GM12891 (cell line): ENCODE data around the gene SLC12A3.

ENCODE experiments used
- DNase-seq: peaks from one replicate; pipeline ENCODE4 v3.0.0; 2011; ENCODE audit warnings: low spot score; ENCODE audit not compliant: insufficient read length
- FAIRE-seq: peaks from 2 replicates; lab custom pipeline; 2011; peaks lifted over from hg19 to GRCh38; lab: Jason Lieb, UNC
- PAX5 ChIP-seq: IDR thresholded peaks from 2 replicates; pipeline ENCODE4 v1.6.1; 2011; ENCODE audit warnings: low read length, moderate library complexity, mild to moderate bottlenecking; ENCODE audit not compliant: insufficient read depth, severe bottlenecking
- POLR2A ChIP-seq: IDR thresholded peaks from 2 replicates; pipeline ENCODE4 v1.6.1; 2011; ENCODE audit warnings: low read depth, low read length, control low read depth
- POLR2AphosphoS5 ChIP-seq: IDR thresholded peaks from 2 replicates; pipeline ENCODE4 v1.6.1; 2011; ENCODE audit warnings: low read depth, low read length, control low read depth
- POU2F2 ChIP-seq: IDR thresholded peaks from 2 replicates; pipeline ENCODE4 v1.6.1; 2011; ENCODE audit warnings: low read depth, mild to moderate bottlenecking, control low read depth, low read length, moderate library complexity
- SPI1 ChIP-seq: IDR thresholded peaks from 2 replicates; pipeline ENCODE4 v1.6.1; 2011; ENCODE audit warnings: low read depth, low read length, control low read depth
- TAF1 ChIP-seq: IDR thresholded peaks from 2 replicates; pipeline ENCODE4 v1.6.1; 2011; ENCODE audit warnings: low read depth, low read length, control low read depth

SLC12A3 gene

DNA sequence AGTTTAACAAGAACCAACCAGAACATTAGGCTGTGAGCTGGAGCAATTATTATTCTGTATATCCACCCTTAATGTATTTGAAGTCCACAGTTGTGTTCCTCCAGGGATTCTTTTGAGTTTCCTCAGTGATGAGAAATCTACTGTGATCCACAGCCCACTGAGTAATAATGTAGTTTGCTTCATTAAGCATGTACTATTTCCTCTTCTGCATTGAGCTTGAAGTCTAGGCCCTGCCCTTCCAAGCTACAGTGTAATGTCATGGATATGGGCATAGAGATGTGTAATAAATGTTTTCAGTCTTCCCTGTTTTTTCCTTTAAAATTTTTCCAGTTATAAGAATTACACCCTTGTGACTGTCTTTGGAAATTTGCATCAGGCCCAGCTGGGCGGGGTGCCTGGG lies 36.4 kb upstream of the SLC12A3 start:
- TF ChIP-seq SPI1, result no peak
- TF ChIP-seq PAX5, result no peak
- no peak for TF ChIP-seq POU2F2
- TF ChIP-seq POLR2A, result no peak
- no peak for TF ChIP-seq TAF1
- no peak for TF ChIP-seq POLR2AphosphoS5
- FAIRE-seq, result no peak
- no peak for DNase-seq

DNA sequence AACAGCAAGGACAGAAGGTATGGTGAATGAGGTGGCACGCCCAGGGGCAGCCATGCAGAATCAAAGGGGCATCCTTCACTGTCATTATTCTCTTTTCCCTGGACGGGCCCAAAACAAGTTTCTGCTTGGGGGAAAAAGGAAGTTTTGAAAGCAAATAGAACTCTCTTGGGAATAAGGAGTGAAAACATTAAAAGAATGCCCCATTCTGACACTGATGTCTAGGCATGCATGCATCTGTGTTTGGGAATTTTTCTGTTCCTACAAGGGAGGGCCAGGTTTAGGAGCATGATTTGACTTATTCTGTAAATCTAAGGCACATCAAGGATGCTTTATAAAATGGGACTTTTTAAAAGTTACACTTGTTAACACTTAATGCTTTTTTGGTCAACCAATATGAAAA lies 34.3 kb upstream of the SLC12A3 start:
- TF ChIP-seq POLR2AphosphoS5, result no peak
- no peak for TF ChIP-seq POLR2A
- no peak for TF ChIP-seq TAF1
- TF ChIP-seq PAX5, result no peak
- TF ChIP-seq POU2F2, result no peak
- no peak for TF ChIP-seq SPI1
- DNase-seq (no peak), FAIRE-seq (no peak)

DNA sequence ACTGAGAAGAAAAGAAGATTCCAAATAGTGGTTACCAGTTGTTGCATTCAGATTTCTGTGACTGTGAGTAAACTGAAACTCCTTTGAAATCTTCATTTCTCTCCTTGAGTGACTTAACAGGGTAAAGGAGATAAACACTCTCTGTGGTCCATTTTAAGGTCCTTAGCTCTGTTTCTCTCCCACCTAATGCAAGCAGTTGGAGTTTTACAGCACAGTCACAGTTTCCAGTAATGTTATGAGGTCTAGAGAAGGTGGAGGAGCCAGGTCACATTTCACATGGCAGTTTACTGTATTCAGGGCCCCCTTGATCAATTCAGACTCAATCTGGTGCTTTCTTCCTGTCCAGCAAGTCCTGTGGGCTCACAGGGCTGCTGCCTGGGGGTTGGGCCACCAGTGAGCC lies 32.2 kb upstream of the SLC12A3 start:
- no peak for DNase-seq
- TF ChIP-seq POU2F2 (no peak), POLR2A (no peak), SPI1 (no peak), POLR2AphosphoS5 (no peak), TAF1 (no peak), PAX5 (no peak)
- FAIRE-seq, result no peak

- no peak for TF ChIP-seq POU2F2
- TF ChIP-seq PAX5, result no peak
- no peak for TF ChIP-seq TAF1
- TF ChIP-seq POLR2AphosphoS5, result no peak
- no peak for TF ChIP-seq SPI1
- no peak for TF ChIP-seq POLR2A
- FAIRE-seq, result no peak
Observed at GRCh38 chr16:56833243-56833970, 31.6 kb upstream of the SLC12A3 start.

DNA sequence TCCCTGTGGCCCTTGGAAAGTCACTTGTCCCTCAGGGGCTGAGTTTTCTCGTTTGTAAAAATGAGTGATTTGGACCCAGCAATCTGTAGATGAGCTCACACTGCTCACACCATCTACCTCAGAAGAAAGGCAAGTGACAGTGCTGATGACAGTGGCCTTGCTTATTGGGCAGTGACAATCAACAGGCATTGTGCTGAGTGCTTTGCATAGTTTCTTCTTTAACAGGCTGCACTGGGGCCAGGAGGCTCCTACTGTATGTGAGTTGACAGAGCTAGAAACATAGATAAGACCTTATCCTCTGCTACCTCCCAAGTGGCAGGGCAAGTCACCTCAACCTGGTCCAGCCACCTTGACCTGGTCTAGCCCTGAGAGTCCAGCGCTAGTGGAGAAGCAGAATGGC lies 29.7 kb upstream of the SLC12A3 start:
- TF ChIP-seq PAX5 (no peak), POU2F2 (no peak), SPI1 (no peak), POLR2AphosphoS5 (no peak)
- DNase-seq, result no peak
- no peak for FAIRE-seq

More at GRCh38 chr16:56833243-56833970, 31.6 kb upstream of the SLC12A3 start:
- DNase-seq, result no peak

DNA sequence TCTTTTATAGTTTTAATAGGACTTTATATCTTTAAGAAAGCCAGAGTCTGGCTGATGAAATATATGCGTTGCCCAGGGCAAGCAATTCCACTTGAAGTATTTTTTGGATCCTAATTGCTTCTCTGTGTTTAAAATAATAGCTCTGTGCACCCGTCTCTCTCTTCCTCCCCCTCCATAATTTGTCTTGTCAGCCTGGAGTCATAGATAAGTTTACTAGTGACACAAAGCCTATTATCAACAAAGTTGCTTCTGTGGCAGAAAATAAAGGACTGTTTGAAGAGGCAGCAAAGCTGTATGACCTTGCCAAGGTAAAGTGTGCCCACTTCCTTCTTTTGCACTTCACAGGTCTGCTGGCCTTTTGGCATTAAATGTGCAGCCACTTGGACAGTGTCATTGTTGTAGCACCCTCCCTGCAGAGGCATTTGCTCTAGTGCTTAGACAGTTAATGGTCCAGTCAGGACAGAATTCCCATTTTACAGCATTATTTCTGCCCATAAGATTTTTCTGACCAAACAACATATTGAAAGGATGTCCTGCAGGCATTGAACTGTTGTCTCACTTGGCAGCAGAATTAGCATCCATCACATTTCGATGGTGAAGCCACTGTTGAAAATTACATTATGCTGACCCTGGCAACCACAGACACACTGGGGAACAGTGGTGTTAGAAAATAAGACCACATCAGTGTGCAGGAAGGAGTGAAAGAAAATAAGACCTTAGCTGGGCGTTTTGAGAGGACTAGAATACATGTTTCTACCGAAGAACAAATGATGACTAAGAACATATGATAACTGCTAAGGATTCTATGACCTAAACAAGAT lies 28.4 kb upstream of the SLC12A3 start:
- FAIRE-seq (no peak), DNase-seq (no peak)
- TF ChIP-seq POLR2A (no peak), PAX5 (no peak), SPI1 (peak; percentile 29; the same call in 1 of the 2 replicates), POLR2AphosphoS5 (no peak), TAF1 (no peak)

DNA sequence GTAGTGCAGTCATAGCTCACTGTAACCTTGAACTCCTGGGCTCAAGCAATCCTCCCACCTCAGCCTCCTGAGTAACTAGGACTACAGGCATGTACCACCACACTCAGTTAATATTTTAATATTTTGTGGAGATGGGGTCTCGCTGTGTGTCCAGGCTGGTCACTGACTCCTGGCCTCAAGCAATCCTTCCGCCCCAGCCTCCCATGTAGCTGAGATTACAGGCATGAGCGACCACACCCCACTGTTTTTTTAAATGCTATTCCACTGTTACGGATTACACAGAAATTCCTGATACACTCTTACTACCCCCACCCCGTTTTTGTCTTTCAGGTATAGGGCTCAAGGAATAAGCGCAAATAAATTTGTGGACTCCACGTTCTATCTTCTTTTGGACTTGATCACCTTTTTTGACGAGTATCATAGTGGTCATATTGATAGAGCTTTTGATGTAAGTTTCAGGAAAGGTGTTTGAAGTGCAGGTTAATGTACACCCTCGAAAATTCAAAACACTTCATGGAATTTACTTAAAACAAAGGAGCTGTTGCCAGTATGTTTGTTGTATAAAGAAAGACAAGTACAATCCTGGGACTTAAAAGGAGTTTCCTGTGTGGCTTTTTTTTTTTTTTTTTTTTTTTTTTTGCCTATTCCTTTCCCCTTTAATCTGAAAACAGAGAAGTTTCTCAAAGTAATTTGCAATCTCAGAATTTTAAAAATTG lies 26.2 kb upstream of the SLC12A3 start:
- TF ChIP-seq SPI1 (no peak), POU2F2 (no peak), TAF1 (no peak)
- DNase-seq (no peak), FAIRE-seq (no peak)

- TF ChIP-seq PAX5 (no peak), POLR2AphosphoS5 (no peak), TAF1 (no peak), POU2F2 (no peak), SPI1 (no peak), POLR2A (no peak)
- FAIRE-seq (no peak), DNase-seq (no peak)
Observed at GRCh38 chr16:56841233-56841632, 23.8 kb upstream of the SLC12A3 start.

- FAIRE-seq, result no peak
- DNase-seq, result no peak
- TF ChIP-seq POU2F2 (no peak), POLR2A (no peak), TAF1 (no peak), SPI1 (no peak)
Observed at GRCh38 chr16:56841659-56842058, 23.3 kb upstream of the SLC12A3 start.

DNA sequence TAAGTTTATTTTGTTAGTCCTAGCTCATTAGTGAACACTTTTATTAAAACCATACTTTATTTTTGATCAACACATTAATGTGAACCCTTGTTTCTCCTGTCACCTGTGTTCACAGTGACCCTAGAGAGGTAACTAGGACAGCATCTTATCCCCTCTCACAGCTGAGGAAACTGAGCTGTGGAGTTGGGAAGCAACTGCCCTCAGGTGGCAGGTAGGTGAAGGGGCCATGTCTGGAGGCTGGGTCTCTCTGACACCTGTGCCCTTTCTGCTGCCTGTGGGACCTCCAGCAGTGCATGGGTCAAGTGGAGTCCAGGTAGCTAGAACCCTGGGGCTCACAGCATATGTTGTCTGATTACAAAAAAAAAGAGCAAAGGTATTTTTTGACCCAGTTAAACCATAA lies 22.9 kb upstream of the SLC12A3 start:
- TF ChIP-seq POLR2A (no peak), POLR2AphosphoS5 (no peak), POU2F2 (no peak), PAX5 (no peak), SPI1 (no peak), TAF1 (no peak)
- FAIRE-seq (no peak), DNase-seq (no peak)
